ENCODE data around the gene SLC46A3. TPM values are rescaled to one million over a fixed set of nuclear protein-coding genes. Genes with fewer than 3 reads are reported as not detected.

SLC46A3 gene
- total and polyA plus RNA-seq, 7 donors: 6.7 to 25.6 (median 14.5) TPM

DNA sequence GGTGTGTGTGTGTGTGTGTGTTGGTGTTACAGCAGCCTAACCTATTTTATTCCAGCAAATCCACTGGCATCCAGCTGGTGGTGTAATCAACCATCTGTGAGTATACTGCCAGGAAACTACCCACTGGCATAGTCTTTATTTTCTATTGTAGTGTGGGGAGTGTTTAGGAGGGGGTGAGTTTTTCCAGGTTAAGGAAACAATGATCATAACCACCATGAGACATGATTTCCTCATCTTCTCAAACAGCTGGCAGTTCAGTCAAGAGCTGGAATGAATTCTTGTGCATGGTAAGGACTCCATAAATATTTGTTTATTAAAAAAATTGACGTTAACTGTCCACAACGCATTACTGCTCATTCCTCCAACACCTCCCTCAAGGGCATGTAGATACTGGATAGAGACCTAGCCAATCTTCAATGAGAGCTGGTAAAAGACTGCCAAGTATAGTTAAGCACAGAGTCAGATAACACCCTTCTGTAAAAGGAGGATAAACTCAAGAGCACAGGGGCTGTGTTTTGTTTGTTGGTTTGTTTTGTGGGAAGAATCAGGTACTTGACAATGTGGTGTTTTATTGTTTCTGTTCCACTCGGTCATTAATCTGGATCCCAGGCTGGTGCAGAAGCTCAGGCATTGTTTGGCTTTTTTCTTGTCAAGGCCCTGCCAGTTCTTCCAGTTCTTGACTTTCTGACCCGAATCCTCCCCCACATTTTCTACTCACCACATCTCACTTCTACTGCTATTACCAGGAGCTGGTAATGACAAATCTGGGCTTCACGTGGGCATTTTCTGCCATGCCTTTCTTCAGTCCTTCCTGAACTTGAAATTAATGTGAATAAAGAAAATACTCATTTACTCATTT is 31.6 kb upstream of the SLC46A3 start:
- WGBS, 2 donors: 69 to 79% methylated on average over 5 of the region's 5 CpGs
- intact Hi-C loops (cut with DNase I): no loop called here
- H3K4me1 ChIP-seq: peaks cover 0 to 17% (median 14%) of the 10 kb centered on the region in 4 donors
- no peak for DNase-seq
- no peaks in the 10 kb centered on the region for H3K36me3 ChIP-seq
- H3K4me3 ChIP-seq: no peak overlapping the region
- TF ChIP-seq POLR2A (IDR thresholded peaks at IDR 0.05) (no peak), EP300 (IDR thresholded peaks at IDR 0.05) (no peak), POLR2AphosphoS5 (IDR thresholded peaks at IDR 0.05) (no peak)
- TF ChIP-seq, protein P1, sequence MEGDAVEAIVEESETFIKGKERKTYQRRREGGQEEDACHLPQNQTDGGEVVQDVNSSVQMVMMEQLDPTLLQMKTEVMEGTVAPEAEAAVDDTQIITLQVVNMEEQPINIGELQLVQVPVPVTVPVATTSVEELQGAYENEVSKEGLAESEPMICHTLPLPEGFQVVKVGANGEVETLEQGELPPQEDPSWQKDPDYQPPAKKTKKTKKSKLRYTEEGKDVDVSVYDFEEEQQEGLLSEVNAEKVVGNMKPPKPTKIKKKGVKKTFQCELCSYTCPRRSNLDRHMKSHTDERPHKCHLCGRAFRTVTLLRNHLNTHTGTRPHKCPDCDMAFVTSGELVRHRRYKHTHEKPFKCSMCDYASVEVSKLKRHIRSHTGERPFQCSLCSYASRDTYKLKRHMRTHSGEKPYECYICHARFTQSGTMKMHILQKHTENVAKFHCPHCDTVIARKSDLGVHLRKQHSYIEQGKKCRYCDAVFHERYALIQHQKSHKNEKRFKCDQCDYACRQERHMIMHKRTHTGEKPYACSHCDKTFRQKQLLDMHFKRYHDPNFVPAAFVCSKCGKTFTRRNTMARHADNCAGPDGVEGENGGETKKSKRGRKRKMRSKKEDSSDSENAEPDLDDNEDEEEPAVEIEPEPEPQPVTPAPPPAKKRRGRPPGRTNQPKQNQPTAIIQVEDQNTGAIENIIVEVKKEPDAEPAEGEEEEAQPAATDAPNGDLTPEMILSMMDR (IDR thresholded peaks at IDR 0.05): no peak
- no peaks in the 10 kb centered on the region for H3K9me3 ChIP-seq
- no peaks in the 10 kb centered on the region for H3K27me3 ChIP-seq
- no peak overlapping the region for H3K27ac ChIP-seq

DNA sequence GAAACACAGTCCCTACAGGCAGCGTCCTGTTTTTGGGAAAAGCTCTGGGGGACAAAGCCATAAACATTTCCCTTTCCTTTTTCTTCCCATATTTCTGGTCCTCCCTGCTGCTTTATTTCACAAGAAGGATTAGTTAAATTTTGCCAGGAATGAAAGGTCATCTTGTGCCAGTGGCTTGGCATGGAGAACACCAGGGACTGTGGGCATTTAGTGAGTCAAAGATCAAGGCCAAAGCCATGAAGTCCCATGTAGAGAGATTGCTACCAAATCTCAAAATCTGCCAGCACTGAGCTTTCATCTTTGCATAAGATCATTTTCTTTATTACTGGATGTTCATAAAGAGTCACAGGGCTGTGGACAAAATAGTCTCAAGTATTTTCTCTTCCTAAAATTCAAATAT is 29.1 kb upstream of the SLC46A3 start:
- Histone ChIP-seq H3K27me3 (no peaks in the 10 kb centered on the region), H3K36me3 (no peaks in the 10 kb centered on the region), H3K9me3 (no peaks in the 10 kb centered on the region), H3K27ac (no peak overlapping the region), H3K4me3 (no peak overlapping the region), H3K4me1 (no peaks in the 10 kb centered on the region)
- 78 to 83% methylated on average over 1 of the region's 1 CpG for whole genome bisulfite sequencing, 2 donors
- intact Hi-C loops (cut with DNase I): no loop called here
- no peak for DNase-seq
- TF ChIP-seq EP300 (IDR thresholded peaks at IDR 0.05) (no peak), POLR2A (IDR thresholded peaks at IDR 0.05) (no peak), POLR2AphosphoS5 (IDR thresholded peaks at IDR 0.05) (no peak)
- TF ChIP-seq, protein P1 (IDR thresholded peaks at IDR 0.05): no peak

DNA sequence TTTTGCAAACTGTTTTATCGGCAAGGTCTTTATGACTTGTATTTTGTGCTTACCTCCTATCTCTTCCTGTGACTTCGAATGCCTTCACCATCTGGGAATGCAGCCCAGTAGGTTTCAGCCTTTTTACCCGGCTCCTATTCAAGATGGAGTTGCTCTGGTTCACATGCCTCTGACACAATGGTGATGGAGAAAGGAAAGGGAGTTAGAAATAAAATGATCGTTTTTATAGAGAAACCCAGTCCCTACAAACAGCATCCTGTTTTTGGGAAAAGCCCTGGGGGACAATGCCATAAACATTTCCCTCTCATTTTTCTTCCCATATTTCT is 27.5 kb upstream of the SLC46A3 start:
- H3K36me3 ChIP-seq: no peaks in the 10 kb centered on the region
- intact Hi-C loops (cut with DNase I): no loop called here
- no peaks in the 10 kb centered on the region for H3K4me1 ChIP-seq
- H3K4me3 ChIP-seq: no peak overlapping the region
- no peak for DNase-seq
- H3K27me3 ChIP-seq: no peaks in the 10 kb centered on the region
- no peak overlapping the region for H3K27ac ChIP-seq
- TF ChIP-seq, protein P1 (IDR thresholded peaks at IDR 0.05): no peak
- no peak for TF ChIP-seq EP300 (IDR thresholded peaks at IDR 0.05)
- TF ChIP-seq POLR2A (IDR thresholded peaks at IDR 0.05): no peak
- TF ChIP-seq POLR2AphosphoS5 (IDR thresholded peaks at IDR 0.05): no peak
- H3K9me3 ChIP-seq: no peaks in the 10 kb centered on the region
- 80 to 81% methylated on average over 4 of the region's 4 CpGs for WGBS, 2 donors

DNA sequence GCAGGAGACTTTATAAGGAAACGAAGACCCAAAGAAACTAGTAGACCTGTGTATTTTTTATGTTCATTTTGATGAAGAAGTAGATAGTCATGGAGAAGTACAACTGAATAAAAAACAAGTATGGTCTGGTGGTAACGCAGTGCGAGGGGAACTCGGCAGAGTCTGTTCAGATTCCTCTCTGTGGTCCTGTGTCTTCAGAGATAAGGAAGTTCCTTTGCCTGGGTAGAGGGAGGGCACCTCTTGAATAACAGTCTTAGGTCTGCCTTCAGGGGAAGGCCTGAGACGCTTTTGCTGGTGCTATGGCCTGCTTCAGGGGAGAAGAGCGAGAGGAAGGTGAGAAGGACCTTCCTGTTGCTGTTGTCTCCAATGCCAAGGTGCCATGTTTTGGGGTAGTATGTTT is 25.9 kb upstream of the SLC46A3 start:
- no peak overlapping the region for H3K4me3 ChIP-seq
- no peaks in the 10 kb centered on the region for H3K27me3 ChIP-seq
- H3K9me3 ChIP-seq: no peaks in the 10 kb centered on the region
- TF ChIP-seq POLR2AphosphoS5 (IDR thresholded peaks at IDR 0.05): no peak
- TF ChIP-seq, protein P1 (IDR thresholded peaks at IDR 0.05): no peak
- no peak for TF ChIP-seq EP300 (IDR thresholded peaks at IDR 0.05)
- TF ChIP-seq POLR2A (IDR thresholded peaks at IDR 0.05): no peak
- WGBS, 2 donors: 56 to 73% methylated on average over 6 of the region's 6 CpGs
- DNase-seq: no peak
- no peaks in the 10 kb centered on the region for H3K36me3 ChIP-seq
- no peaks in the 10 kb centered on the region for H3K4me1 ChIP-seq
- intact Hi-C loops (cut with DNase I): no loop called here
- H3K27ac ChIP-seq: peak overlapping the region in 1 of 4 donors; percentile 17
